ENCODE results near the gene ABCC9.
A peak's percentile ranks its signal among the peaks of the same experiment; 100 is the strongest.
"Not testable (repeated sequence)": the region's sequence is repeated elsewhere in the genome, so short reads cannot be mapped to it uniquely, and the experiment has no call there.

Gene ABCC9

GRCh38 chr12:21949036-21949435 is 7.8 kb upstream of the ABCC9 start:
- Mint-ChIP-seq H3K36me3 (ENCODE audit: low read depth) (no peaks in the 10 kb centered on the region), H3K27me3 (peaks cover 6% of the 10 kb centered on the region), H3K27ac (no peak overlapping the region), H3K4me3 (no peak overlapping the region), H3K9me3 (peaks cover 19% of the 10 kb centered on the region), H3K4me1 (ENCODE audit: low read depth) (no peaks in the 10 kb centered on the region)

GRCh38 chr12:21946983-21947382 is 5.8 kb upstream of the ABCC9 start:
- Mint-ChIP-seq H3K9me3 (peaks cover 19% of the 10 kb centered on the region), H3K4me3 (no peak overlapping the region), H3K27ac (no peak overlapping the region), H3K36me3 (ENCODE audit: low read depth) (no peaks in the 10 kb centered on the region), H3K4me1 (ENCODE audit: low read depth) (no peaks in the 10 kb centered on the region), H3K27me3 (peaks cover 18% of the 10 kb centered on the region)

- peaks cover 38% of the 10 kb centered on the region for H3K27me3 Mint-ChIP-seq
- peaks cover 16% of the 10 kb centered on the region for H3K4me1 Mint-ChIP-seq (ENCODE audit: low read depth)
- H3K4me3 Mint-ChIP-seq: no peak overlapping the region
- no peaks in the 10 kb centered on the region for H3K36me3 Mint-ChIP-seq (ENCODE audit: low read depth)
- H3K9me3 Mint-ChIP-seq: peaks cover 18% of the 10 kb centered on the region
- H3K27ac Mint-ChIP-seq: no peak overlapping the region
These were observed 3.8 kb upstream of the ABCC9 start for GRCh38 chr12:21945002-21945401.

- H3K27me3 Mint-ChIP-seq: peaks cover 57% of the 10 kb centered on the region
- peaks cover 13% of the 10 kb centered on the region for H3K9me3 Mint-ChIP-seq
- H3K27ac Mint-ChIP-seq: no peak overlapping the region
- H3K36me3 Mint-ChIP-seq (ENCODE audit: low read depth): no peaks in the 10 kb centered on the region
- peaks cover 16% of the 10 kb centered on the region for H3K4me1 Mint-ChIP-seq (ENCODE audit: low read depth)
- H3K4me3 Mint-ChIP-seq: no peak overlapping the region
These were observed 1.1 kb upstream of the ABCC9 start for GRCh38 chr12:21942377-21942703.

- no peak overlapping the region for H3K27ac Mint-ChIP-seq
- H3K4me1 Mint-ChIP-seq (ENCODE audit: low read depth): peaks cover 16% of the 10 kb centered on the region
- H3K9me3 Mint-ChIP-seq: peaks cover 8% of the 10 kb centered on the region
- H3K27me3 Mint-ChIP-seq: peaks cover 59% of the 10 kb centered on the region
- H3K36me3 Mint-ChIP-seq (ENCODE audit: low read depth): no peaks in the 10 kb centered on the region
- peak overlapping the region; percentile 50 for H3K4me3 Mint-ChIP-seq
These were observed 515 bp upstream of the ABCC9 start for GRCh38 chr12:21941506-21942376.

- no peak overlapping the region for H3K4me3 Mint-ChIP-seq
- no peaks in the 10 kb centered on the region for H3K36me3 Mint-ChIP-seq (ENCODE audit: low read depth)
- peaks cover 61% of the 10 kb centered on the region for H3K27me3 Mint-ChIP-seq
- peaks cover 16% of the 10 kb centered on the region for H3K4me1 Mint-ChIP-seq (ENCODE audit: low read depth)
- peaks cover 6% of the 10 kb centered on the region for H3K9me3 Mint-ChIP-seq
- H3K27ac Mint-ChIP-seq: no peak overlapping the region
These were observed 1.8 kb downstream of the ABCC9 start for GRCh38 chr12:21939435-21939834.

- Mint-ChIP-seq H3K27ac (no peak overlapping the region), H3K27me3 (peaks cover 56% of the 10 kb centered on the region), H3K9me3 (peaks cover 6% of the 10 kb centered on the region), H3K4me3 (no peak overlapping the region), H3K36me3 (ENCODE audit: low read depth) (no peaks in the 10 kb centered on the region), H3K4me1 (ENCODE audit: low read depth) (peaks cover 16% of the 10 kb centered on the region)
These were observed 2.3 kb downstream of the ABCC9 start for GRCh38 chr12:21938879-21939278.

- H3K27ac Mint-ChIP-seq: no peak overlapping the region
- peaks cover 2% of the 10 kb centered on the region for H3K9me3 Mint-ChIP-seq
- peaks cover 18% of the 10 kb centered on the region for H3K27me3 Mint-ChIP-seq
- no peak overlapping the region for H3K4me3 Mint-ChIP-seq
- H3K36me3 Mint-ChIP-seq (ENCODE audit: low read depth): no peaks in the 10 kb centered on the region
- no peaks in the 10 kb centered on the region for H3K4me1 Mint-ChIP-seq (ENCODE audit: low read depth)
These were observed 7.1 kb downstream of the ABCC9 start for GRCh38 chr12:21934173-21934572.

GRCh38 chr12:21933656-21934055 is 7.6 kb downstream of the ABCC9 start:
- no peak overlapping the region for H3K27ac Mint-ChIP-seq

GRCh38 chr12:21929972-21930371 is 11.3 kb downstream of the ABCC9 start:
- H3K27me3 Mint-ChIP-seq; H3K9me3 Mint-ChIP-seq; H3K4me1 Mint-ChIP-seq (ENCODE audit: low read depth); H3K36me3 Mint-ChIP-seq (ENCODE audit: low read depth); H3K4me3 Mint-ChIP-seq; H3K27ac Mint-ChIP-seq: not testable (repeated sequence)

More at GRCh38 chr12:21933656-21934055, 7.6 kb downstream of the ABCC9 start:
- Mint-ChIP-seq H3K27me3 (peaks cover 12% of the 10 kb centered on the region), H3K4me1 (ENCODE audit: low read depth) (no peaks in the 10 kb centered on the region), H3K9me3 (no peaks in the 10 kb centered on the region), H3K4me3 (no peak overlapping the region), H3K36me3 (ENCODE audit: low read depth) (no peaks in the 10 kb centered on the region)

- H3K27ac Mint-ChIP-seq: no peak overlapping the region
- no peaks in the 10 kb centered on the region for H3K9me3 Mint-ChIP-seq
- no peak overlapping the region for H3K4me3 Mint-ChIP-seq
- H3K27me3 Mint-ChIP-seq: peaks cover 11% of the 10 kb centered on the region
- H3K4me1 Mint-ChIP-seq (ENCODE audit: low read depth): no peaks in the 10 kb centered on the region
- H3K36me3 Mint-ChIP-seq (ENCODE audit: low read depth): no peaks in the 10 kb centered on the region
These were observed 15.8 kb downstream of the ABCC9 start for GRCh38 chr12:21925296-21925913.

GRCh38 chr12:21921436-21921835 is 19.8 kb downstream of the ABCC9 start:
- no peaks in the 10 kb centered on the region for H3K9me3 Mint-ChIP-seq
- no peak overlapping the region for H3K27ac Mint-ChIP-seq
- no peaks in the 10 kb centered on the region for H3K4me1 Mint-ChIP-seq (ENCODE audit: low read depth)
- no peak overlapping the region for H3K4me3 Mint-ChIP-seq
- H3K27me3 Mint-ChIP-seq: peaks cover 16% of the 10 kb centered on the region
- H3K36me3 Mint-ChIP-seq (ENCODE audit: low read depth): no peaks in the 10 kb centered on the region

GRCh38 chr12:21918456-21918855 is 22.8 kb downstream of the ABCC9 start:
- H3K27ac Mint-ChIP-seq: no peak overlapping the region
- no peak overlapping the region for H3K4me3 Mint-ChIP-seq
- H3K27me3 Mint-ChIP-seq: peaks cover 16% of the 10 kb centered on the region
- H3K4me1 Mint-ChIP-seq (ENCODE audit: low read depth): no peaks in the 10 kb centered on the region
- no peaks in the 10 kb centered on the region for H3K36me3 Mint-ChIP-seq (ENCODE audit: low read depth)
- no peaks in the 10 kb centered on the region for H3K9me3 Mint-ChIP-seq

- no peak overlapping the region for H3K27ac Mint-ChIP-seq
- H3K36me3 Mint-ChIP-seq (ENCODE audit: low read depth): no peaks in the 10 kb centered on the region
- H3K27me3 Mint-ChIP-seq: peaks cover 9% of the 10 kb centered on the region
- no peaks in the 10 kb centered on the region for H3K9me3 Mint-ChIP-seq
- no peak overlapping the region for H3K4me3 Mint-ChIP-seq
- H3K4me1 Mint-ChIP-seq (ENCODE audit: low read depth): no peaks in the 10 kb centered on the region
These were observed 27.4 kb downstream of the ABCC9 start for GRCh38 chr12:21913823-21914222.

- Mint-ChIP-seq H3K36me3 (ENCODE audit: low read depth) (no peaks in the 10 kb centered on the region), H3K27me3 (no peaks in the 10 kb centered on the region), H3K27ac (no peak overlapping the region), H3K4me3 (no peak overlapping the region), H3K4me1 (ENCODE audit: low read depth) (no peaks in the 10 kb centered on the region), H3K9me3 (no peaks in the 10 kb centered on the region)
These were observed 28.9 kb downstream of the ABCC9 start for GRCh38 chr12:21912318-21912717.

- Mint-ChIP-seq H3K9me3 (no peaks in the 10 kb centered on the region), H3K4me3 (no peak overlapping the region), H3K4me1 (ENCODE audit: low read depth) (no peaks in the 10 kb centered on the region), H3K36me3 (ENCODE audit: low read depth) (no peaks in the 10 kb centered on the region), H3K27me3 (no peaks in the 10 kb centered on the region), H3K27ac (no peak overlapping the region)
These were observed 29.4 kb downstream of the ABCC9 start for GRCh38 chr12:21911832-21912231.

Measured in stimulated activated naive CD8-positive, alpha-beta T cell treated with anti-CD3 and anti-CD28 coated beads, Interleukin-15, Interleukin-2, amounts not matched to agents 100 ng/mL and 50 ng/mL, for 24 hours (primary cell).